GM19351 (cell line): ENCODE measurements around the gene SLC34A3.

Experiments
- ATAC-seq: cut with Tn5 transposase; IDR thresholded peaks from one replicate; pipeline ENCODE4 v1.9.1; 2021; ENCODE audit warnings: mild to moderate bottlenecking, moderate library complexity; ENCODE audit not compliant: unreplicated experiment

SLC34A3 gene

GRCh38 chr9:137195525-137196220, 35.0 kb upstream of the SLC34A3 start:
- no peak for ATAC-seq

DNA sequence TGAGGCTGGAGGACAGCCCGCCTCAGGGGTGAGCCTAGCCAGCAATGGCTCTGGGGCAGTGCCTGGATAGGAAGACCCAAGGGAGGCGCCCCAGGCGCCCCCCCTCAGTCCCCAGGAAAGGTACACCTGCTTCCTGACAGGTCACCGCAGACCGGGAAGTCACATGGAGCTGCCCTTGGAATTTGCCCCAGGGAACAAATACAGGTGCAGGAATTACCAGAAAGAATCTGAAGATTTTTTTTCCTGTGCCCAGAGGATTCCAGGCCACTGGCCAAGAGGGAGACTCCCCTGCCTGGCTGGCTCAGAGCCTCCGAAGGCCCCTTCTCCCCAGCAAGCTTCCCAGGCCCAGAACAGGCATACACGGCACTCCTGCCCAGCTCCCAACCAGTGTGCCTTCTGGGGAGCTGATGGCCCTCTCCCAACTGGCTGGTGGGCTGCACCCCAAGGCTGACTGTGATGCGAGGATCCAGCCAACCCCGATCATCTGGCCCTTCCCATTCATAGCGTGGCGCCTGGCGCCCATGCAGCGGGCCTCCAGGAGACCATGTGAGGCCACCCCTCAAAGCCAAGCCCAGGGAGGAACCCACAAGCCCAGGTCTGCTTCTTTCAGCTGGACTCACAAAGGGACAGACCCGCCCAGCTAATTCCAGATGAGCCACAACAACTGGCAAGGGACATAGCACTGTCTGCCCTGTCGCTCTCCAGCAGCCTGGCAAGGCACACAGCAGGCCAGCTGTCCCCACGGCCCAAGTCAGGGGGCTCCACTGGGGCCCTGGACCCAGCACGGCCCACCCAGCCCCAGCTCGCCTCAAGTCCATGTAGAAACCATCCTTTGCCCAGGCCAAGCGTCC, 32.4 kb upstream of the SLC34A3 start:
- no peak for ATAC-seq

GRCh38 chr9:137198902-137199283, 31.8 kb upstream of the SLC34A3 start:
- ATAC-seq: no peak

- ATAC-seq: no peak
Measured at GRCh38 chr9:137199411-137200121, 31.1 kb upstream of the SLC34A3 start.

DNA sequence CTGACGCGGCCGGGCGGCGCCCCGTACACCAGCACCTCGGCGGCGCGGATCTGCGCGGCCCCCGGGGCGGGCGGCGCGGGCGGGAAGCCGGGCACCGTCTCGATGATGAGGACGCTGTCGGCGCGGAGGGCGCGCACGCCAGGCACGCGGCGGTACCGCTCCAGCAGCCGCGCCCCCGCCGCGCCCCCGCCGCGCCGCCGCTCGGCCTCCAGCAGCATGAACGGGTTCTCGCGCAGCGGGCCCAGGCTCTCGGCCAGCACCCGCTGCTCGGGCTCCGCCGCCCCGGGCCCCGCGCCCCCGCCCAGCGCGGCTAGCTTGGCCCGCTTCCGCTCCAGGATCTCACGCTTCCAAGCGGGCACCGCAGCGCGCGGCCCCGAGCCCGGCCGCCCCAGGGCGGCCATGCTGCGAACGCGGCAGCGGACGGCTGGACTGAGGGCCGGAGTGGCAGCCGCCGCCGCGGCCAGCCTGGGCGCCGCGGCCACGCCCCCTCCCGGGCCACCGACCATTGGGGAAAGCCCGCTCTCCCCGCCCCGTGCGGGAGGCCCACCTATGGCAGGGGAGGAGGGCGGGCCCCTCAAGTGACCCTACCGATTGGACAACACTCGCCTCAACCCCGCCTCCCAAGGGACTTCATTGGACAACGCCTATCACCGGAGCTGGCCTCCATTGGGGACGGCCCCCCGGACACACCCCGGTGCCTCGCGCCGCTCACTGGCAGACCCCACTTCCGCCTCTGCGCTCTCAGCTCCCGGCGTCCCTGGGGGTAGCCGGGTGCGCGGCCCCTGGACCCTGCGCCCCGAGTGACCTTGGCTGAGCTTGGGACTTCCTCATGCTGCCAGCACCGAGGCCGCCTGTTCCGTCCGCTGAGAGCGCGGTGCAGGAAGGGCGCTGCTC, 30.1 kb upstream of the SLC34A3 start, which contains the start of gene TPRN:
TPRN (minus strand) TSS at position 431 of the 894 bp plus-strand sequence; CDS start at position 401, 30 bp downstream.
- ATAC-seq: peak; percentile 82

DNA sequence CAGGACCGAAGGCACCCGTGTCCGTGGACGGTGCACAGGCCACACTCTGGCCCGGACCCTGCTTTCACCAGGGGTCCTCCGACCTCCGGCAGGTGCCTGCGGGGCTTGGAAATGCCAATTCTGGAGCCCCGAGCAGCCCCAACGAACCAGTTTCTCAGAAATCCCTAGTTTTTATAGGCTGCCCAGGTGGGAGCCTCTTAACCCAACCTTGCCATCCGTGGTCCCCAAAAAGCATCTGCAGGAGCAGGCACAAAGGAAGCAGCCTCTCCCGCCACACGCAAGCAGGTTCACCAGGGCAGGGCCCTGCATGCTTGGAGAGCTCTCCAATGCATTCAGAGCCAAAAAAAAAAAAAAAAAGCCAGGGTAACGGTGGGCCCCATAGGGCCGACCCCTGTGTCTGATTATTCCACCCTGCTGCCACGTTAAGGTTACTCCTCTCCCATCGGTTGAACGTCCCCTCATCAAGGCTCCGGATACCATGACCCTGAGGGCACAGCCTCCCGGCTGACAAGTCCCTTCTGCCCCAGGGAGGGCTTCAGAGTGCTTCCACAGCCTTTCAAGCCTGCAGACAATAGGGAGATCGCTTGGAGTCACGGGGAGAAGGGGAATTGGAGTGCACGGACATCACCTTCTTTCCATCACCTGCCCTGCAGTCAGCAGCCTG, 29.4 kb upstream of the SLC34A3 start:
- no peak for ATAC-seq

- ATAC-seq: no peak
Measured at GRCh38 chr9:137202966-137203365, 27.7 kb upstream of the SLC34A3 start.

- no peak for ATAC-seq
Measured at GRCh38 chr9:137204731-137205125, 26.0 kb upstream of the SLC34A3 start.

GRCh38 chr9:137205126-137206069, 25.3 kb upstream of the SLC34A3 start, which contains the start of the genes NDOR1 and TMEM203:
Gene NDOR1, plus strand, starts transcription at chr9:137205700. Its CDS starts 78 bp downstream, at chr9:137205778.
Gene TMEM203, minus strand, starts transcription at chr9:137205648. Its CDS starts 234 bp downstream, at chr9:137205414.
- peak; percentile 55 for ATAC-seq

GRCh38 chr9:137206602-137207001, 24.1 kb upstream of the SLC34A3 start:
- no peak for ATAC-seq

DNA sequence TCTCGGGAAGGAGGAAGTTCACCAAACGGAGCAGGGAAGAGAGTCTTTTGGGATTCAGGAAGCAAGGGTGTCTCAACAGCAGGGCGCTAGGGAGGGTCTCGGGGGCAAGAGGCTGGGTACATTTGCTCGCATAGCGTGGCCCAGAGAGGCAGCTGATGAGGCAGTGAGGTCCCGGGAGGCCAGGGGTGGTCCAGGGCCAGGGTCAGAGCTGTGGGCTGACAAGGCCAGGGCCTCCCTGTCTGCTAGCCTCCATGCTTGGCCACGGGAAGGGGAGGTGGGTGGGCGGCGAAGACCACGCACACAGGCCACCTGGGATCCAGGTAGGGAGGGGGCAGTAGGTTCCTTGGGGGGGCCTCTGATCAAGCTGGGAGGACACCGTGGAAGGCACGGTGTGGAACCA, 19.2 kb upstream of the SLC34A3 start:
- no peak for ATAC-seq

GRCh38 chr9:137212520-137212919, 18.2 kb upstream of the SLC34A3 start:
- ATAC-seq: no peak

DNA sequence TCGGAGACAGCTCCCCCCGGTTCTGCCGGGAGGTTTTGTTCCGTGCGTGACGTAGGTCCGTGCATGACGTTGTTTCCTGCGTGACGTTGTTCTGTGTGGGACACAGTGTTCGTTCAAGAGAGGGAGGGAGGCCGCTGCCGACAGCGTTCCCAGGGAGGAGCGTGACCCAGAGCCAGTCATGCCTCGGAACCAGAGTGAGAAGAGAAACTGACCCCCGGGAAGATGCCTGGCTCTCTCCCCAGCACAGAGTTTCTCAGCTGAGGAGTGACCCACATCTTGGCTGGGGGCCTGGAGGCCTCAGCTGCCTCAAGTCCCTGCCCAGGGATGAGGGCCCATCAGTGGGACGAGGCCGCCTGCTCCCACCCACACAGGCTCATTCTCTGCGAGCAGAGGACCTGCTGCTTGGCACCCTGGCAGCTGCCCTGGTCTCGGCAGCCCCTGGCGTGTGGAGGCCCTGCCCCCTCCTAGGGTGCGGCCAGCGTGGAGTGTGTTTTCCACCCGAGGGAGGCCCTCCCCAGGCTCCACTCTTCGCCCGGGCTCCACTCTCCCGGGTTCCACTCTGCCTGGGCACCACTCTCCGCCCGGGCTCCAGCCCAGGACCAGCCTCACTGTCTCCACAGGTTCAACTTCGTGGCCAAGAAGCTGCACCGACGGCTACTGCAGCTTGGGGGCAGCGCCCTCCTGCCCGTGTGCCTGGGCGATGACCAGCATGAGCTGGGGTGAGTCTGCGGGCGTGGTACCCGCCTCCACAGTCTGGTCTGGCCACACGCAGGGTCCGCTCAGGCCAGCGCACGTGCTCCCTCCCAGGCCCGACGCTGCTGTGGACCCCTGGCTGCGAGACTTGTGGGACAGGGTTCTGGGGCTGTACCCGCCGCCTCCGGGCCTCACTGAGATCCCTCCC, 17.3 kb upstream of the SLC34A3 start:
- no peak for ATAC-seq

DNA sequence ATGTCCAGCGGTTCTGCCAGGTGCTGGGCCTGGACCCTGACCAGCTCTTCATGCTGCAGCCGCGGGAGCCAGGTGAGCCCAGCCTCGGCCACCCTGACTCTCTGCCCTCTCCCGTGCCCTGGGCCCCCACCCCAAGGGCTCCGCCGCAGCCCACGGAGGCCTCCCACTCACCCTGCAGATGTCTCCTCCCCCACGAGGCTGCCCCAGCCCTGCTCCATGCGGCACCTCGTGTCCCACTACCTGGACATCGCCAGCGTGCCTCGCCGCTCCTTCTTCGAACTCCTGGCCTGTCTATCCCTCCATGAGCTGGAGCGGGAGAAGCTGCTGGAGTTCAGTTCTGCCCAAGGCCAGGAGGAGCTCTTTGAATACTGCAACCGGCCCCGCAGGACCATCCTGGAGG, 16.1 kb upstream of the SLC34A3 start:
- no peak for ATAC-seq

GRCh38 chr9:137215196-137215986, 15.3 kb upstream of the SLC34A3 start:
- ATAC-seq: no peak

GRCh38 chr9:137216188-137216965, 14.3 kb upstream of the SLC34A3 start:
- no peak for ATAC-seq
